ENCODE measurements around the gene PSMD10.
A peak's percentile ranks its signal among the peaks of the same experiment; 100 is the strongest.

The PSMD10 gene

GRCh38 chrX:108105473-108105872 lies 14.1 kb upstream of the PSMD10 start:
- no peak for DNase-seq (ENCODE audit: low spot score)
- TF ChIP-seq, protein P1, sequence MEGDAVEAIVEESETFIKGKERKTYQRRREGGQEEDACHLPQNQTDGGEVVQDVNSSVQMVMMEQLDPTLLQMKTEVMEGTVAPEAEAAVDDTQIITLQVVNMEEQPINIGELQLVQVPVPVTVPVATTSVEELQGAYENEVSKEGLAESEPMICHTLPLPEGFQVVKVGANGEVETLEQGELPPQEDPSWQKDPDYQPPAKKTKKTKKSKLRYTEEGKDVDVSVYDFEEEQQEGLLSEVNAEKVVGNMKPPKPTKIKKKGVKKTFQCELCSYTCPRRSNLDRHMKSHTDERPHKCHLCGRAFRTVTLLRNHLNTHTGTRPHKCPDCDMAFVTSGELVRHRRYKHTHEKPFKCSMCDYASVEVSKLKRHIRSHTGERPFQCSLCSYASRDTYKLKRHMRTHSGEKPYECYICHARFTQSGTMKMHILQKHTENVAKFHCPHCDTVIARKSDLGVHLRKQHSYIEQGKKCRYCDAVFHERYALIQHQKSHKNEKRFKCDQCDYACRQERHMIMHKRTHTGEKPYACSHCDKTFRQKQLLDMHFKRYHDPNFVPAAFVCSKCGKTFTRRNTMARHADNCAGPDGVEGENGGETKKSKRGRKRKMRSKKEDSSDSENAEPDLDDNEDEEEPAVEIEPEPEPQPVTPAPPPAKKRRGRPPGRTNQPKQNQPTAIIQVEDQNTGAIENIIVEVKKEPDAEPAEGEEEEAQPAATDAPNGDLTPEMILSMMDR (IDR thresholded peaks at IDR 0.05; ENCODE audit: extremely low read depth, missing control alignments), result no peak

- TF ChIP-seq, protein P1 (IDR thresholded peaks at IDR 0.05; ENCODE audit: extremely low read depth, missing control alignments), result no peak
- no peak for DNase-seq (ENCODE audit: low spot score)
Measured at GRCh38 chrX:108097380-108097779, 6.0 kb upstream of the PSMD10 start.

GRCh38 chrX:108091878-108092291 lies 543 bp upstream of the PSMD10 start:
- TF ChIP-seq, protein P1 (IDR thresholded peaks at IDR 0.05; ENCODE audit: extremely low read depth, missing control alignments), result no peak

GRCh38 chrX:108090491-108091263 lies 665 bp downstream of the PSMD10 start:
- DNase-seq (ENCODE audit: low spot score), result no peak
- TF ChIP-seq, protein P1 (IDR thresholded peaks at IDR 0.05; ENCODE audit: extremely low read depth, missing control alignments), result no peak

More at GRCh38 chrX:108091878-108092291, 543 bp upstream of the PSMD10 start:
- peak; percentile 7 for DNase-seq (ENCODE audit: low spot score)

- no peak for DNase-seq (ENCODE audit: low spot score)
- TF ChIP-seq, protein P1 (IDR thresholded peaks at IDR 0.05; ENCODE audit: extremely low read depth, missing control alignments), result no peak
Measured at GRCh38 chrX:108088511-108088910, 2.8 kb downstream of the PSMD10 start.

DNA sequence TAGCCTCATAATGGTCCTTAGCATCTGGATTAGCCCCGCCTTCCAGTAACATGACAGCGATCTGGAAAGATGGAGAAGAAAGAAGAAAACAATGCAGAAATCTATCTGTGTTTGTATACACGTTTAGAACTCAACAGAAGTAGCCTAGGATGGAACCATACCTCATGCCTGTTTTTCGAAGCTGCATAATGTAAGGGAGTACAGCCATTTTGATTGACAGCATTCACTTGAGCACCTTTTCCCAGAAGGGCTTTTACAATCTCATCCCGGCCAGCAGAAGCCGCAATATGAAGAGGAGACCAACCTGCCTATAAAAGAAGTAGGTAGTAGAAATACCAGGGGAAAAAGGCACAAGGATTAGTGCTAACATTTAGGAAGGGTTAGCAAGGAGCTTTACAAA lies 3.5 kb downstream of the PSMD10 start:
- DNase-seq (ENCODE audit: low spot score), result no peak
- TF ChIP-seq, protein P1 (IDR thresholded peaks at IDR 0.05; ENCODE audit: extremely low read depth, missing control alignments), result no peak

- no peak for DNase-seq (ENCODE audit: low spot score)
- TF ChIP-seq, protein P1 (IDR thresholded peaks at IDR 0.05; ENCODE audit: extremely low read depth, missing control alignments), result no peak
Measured at GRCh38 chrX:108081110-108081509, 10.2 kb downstream of the PSMD10 start.
